GM12874 (cell line): ENCODE measurements around the gene PVALEF.

ENCODE experiments used
- TF ChIP-seq, protein P1 (sequence below): IDR thresholded peaks from 2 replicates; pipeline ENCODE4 v1.5.1; 2011; ENCODE audit warnings: low read depth, mild to moderate bottlenecking, control low read depth, low read length, moderate library complexity; ENCODE audit not compliant: insufficient read depth

Gene PVALEF

DNA sequence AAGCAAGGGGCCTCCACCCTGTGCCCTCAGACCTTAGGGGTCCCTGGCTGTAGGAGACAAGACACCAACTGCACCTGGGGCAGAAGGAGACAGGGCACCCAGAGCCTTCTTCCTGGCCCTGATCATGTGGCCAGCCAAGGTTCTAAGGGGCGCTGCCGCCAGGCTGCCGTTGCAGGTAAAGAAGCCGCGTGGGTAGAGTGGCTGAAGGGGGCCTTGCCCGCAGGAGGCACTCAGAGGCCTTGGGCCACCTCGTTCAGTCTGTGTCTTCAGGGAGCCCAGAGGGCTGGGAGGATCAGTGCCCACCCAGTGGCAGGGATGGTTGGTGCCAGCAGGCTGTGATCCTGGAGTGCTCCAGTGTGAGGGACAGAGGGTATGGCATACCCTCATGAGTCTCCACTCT is 2.3 kb downstream of the PVALEF start:
- TF ChIP-seq, protein P1, sequence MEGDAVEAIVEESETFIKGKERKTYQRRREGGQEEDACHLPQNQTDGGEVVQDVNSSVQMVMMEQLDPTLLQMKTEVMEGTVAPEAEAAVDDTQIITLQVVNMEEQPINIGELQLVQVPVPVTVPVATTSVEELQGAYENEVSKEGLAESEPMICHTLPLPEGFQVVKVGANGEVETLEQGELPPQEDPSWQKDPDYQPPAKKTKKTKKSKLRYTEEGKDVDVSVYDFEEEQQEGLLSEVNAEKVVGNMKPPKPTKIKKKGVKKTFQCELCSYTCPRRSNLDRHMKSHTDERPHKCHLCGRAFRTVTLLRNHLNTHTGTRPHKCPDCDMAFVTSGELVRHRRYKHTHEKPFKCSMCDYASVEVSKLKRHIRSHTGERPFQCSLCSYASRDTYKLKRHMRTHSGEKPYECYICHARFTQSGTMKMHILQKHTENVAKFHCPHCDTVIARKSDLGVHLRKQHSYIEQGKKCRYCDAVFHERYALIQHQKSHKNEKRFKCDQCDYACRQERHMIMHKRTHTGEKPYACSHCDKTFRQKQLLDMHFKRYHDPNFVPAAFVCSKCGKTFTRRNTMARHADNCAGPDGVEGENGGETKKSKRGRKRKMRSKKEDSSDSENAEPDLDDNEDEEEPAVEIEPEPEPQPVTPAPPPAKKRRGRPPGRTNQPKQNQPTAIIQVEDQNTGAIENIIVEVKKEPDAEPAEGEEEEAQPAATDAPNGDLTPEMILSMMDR: no peak

DNA sequence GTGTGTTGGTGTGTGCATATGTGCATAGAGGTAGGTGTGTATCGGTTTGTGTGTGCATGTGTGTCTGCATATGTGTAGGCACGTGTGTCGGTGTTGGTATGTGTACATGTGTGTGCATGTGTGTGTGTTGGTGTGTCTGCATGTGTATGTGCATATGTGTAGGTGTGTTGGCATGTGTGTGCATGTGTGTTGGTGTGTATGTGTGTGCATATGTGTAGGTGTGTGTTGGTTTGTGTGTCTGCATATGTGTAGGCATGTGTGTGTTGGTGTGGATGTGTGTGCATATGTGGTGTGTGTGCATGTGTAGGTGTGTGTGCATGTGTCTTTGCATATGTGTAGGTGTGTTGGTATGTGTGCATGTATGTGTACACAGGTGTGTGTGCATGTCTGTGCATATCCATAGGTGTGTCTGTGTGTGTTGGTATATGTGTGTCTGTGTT is 4.6 kb downstream of the PVALEF start:
- TF ChIP-seq, protein P1: no peak

DNA sequence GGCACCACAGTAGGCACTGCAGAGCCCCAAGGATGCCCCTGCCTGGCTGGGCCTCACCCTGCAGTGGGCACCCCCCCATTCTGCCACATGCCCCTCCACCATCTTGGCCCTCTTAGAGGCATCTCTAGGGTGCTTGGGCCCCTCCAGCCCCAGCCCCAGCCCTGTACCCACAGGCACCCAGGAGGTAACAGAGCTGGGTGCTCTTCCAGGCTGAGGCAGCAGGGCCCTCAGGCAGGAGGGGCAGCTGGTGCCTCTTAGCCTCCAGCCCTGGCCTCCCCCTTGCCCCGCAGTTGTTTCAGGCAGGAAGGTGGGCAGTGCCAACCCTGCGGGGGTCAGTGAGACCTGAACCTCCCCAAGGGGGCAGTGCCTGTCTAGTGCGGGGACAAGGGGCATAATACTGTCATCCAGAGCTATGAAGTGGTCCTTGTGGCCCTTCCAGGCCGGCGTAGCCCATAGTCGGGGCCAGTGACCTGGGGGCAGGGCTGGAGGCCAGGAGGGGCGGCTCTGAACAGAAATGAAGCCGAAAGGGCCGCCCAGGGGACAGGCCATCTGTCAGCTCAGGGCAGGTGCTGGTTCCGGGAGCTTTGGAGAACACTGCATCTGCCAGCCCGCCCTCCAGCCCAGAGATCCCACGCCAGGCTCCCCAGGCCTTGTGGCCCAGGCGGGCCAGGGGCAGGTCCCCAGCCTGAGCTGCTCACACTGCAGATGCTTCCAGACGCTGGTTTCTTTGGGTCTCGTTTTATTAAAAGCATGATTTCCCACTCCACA is 5.6 kb downstream of the PVALEF start:
- TF ChIP-seq, protein P1: no peak

DNA sequence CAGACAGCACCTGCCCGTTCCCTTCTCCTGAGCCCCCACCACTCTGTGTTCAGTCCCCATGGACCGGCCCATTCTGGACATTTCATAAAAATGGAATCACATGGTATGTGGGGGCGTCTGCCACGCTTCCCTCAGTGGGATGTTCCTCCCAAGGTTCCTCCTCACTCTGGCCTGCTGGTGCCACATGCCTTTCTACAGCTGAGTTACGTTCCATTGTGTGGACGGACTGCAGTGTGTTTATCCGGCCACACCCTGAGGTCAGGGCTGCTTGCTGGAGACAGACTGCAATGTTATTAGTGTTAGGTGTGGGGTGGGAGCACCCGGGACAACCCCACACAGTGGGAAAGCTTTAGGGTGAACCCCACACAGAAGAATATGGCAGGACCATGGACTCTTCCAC is 6.6 kb downstream of the PVALEF start:
- TF ChIP-seq, protein P1: no peak

DNA sequence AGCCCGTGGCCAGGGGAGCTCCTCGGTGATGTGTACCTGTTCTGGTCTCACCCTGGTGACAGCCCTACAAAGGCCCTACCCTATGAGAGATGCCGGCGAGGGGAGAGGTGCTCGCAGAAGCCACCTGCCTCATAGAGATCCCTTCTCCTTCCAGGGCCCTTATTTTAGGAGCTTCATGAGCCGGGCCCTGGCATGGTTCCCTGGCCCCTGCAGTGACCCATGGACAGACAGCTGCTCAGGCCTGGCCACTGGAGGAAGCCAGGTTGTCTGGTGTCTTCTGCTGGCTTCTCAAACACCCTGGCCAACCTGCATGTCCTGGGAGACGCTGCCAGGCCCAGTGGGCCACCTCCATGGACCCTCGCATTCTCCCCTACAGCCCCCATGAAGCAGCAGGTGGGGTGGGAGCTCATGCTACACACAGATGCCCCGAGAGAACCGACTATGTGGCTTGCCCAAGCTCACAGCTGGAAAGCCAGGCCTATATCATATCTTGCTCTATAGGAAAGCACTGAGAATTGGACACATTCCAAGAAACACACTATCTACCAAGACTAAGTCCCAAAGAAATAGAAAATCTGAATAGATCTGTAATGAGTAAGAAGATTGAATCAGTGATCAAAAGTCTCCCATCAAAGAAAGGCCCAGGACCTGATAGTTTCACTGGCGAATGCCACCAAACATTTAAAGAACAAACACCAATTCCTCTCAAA is 7.9 kb downstream of the PVALEF start:
- TF ChIP-seq, protein P1: no peak

DNA sequence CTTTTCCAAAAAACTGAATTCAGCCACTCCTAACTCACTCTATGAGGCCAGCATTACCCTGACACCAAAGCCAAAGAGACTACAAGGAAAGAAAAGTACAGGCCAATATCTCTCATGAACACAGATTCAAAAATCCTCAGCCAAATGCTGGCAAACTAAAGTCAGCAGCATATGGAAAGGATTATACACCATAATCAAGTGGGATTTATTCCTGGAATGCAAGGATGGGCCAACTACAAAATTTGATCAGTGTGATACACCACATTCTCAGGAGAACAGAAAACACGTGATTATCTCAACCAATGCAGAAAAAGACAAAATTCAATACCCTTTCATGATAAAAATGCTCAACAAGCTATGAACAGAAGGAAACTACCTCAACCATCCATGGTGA is 8.5 kb downstream of the PVALEF start:
- TF ChIP-seq, protein P1: no peak

DNA sequence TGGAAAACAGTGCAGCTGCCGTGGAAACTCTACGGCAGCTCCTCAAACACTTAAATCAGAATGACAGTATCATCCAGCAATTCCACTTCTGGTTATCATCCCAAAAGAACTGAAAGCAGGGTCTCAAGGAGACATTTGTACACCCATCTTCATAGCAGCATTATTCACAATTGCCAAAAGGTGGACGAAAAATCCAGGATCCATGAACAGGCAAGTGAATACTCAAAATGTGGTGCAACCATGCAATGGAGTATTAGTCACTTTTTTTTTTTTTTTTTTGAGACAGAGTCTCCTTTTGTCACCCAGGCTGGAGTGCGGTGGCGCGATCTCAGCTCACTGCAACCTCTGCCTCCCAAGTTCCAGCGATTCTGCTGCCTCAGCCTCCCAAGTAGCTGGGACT is 11.4 kb downstream of the PVALEF start:
- TF ChIP-seq, protein P1: no peak
